ENCODE data around the gene TMBIM4.

The TMBIM4 gene

DNA sequence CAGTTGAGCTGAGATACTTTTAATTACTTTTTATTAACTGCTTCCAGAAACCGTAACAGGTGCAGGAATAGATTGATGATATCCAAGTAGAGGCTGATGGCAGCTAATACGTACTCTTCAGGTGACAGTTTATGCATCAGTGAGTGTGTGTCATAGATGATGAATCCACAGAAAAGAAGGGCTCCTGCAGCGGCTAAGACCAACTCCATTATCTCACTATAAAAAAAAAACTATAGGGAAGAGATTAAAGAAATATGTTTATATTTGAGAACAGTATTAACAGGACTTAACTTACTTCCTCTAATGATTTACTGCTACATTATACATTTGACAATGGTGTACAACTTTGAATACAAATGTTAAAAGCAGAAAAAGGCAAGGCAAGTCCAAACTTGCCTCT, 31.9 kb downstream of the TMBIM4 start:
- DNase-seq: no peak

DNA sequence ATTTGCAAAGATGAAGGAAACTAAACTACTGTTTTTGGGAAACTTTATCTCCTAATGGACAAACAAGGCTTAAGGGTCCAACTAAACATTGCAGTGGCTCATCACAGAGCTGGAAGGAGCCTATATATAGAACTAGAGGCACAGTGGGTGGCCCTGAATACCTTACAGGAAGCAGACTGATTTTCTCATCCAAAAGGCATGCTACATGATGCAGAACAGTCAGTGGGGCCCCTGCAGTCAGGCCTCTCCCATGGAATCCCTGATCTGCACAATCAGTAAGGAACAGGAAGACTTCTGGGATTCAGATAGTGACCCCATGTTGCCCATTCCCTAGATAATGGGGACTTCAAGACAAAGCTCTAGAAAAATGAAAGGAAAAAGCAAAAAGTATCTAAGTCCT, 37.4 kb downstream of the TMBIM4 start:
- no peak for DNase-seq

DNA sequence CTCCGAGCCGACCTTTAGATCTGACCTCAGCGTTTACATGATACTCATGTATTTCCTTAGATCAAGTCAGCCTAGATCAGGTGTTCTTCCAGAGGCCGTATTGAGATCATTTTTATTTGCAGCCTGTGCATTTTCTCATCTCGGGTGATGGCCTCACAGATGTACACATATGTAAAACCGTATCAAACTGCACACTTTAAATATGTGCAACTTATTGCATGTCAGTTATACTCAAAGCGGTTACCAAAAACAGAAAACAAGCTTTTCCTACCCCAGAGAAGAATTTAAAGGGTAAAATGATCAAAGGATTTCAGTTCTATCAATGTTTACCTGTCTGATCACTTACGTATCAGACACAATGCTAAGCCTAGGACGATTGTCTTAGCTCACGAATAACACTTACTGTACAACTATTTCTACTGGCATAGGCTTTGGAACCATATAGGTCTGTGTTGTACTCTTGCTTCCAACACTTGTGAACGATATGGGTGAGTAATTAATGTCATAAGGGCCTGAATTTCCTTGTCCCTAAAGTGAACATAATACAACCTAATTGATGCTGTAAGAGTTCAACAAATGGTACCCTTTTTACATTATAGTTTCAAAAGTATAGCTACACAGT, 38.6 kb downstream of the TMBIM4 start:
- DNase-seq: peak; percentile 7

DNA sequence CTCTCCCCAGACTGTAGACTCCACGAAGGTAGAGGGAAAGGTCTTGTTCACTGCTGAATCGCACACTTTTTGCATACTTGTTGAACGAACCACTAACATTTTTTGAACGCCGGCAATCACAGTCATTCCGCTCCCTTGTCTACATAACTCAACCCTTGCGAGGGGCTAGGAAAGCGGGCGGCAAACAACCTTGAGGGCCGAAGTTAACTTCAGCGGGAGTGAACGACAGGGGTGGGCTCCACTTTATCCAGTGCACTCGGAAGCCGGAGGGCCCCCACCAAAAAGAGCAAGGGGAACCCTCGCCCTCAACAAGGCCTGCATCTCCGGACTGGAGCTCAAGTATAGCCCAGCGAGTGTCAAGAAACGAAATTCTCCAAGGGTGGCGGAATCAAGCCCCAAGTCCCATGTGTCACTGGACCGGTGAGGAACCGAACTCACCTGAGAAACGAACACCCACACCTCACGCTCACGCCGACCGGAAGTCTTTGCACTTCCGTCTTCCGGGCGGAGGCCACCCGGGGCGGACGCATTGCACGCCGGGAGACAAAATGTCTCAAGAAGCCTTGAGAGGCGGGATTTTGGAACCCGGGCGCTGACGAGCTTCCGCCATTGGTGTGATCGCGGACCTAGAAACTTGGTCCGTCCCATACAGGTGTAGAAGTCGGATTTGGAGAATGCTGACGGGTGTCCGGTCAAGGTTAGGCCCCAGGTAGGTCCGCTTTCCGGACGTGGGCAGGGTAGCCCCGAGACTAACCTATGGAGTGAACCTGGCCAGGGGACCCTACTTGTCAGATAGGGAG, 39.3 kb downstream of the TMBIM4 start, which contains the start of gene LLPH:
Gene LLPH (minus strand): TSS at position 484 of the 800 bp plus-strand sequence. CDS start 1,644 bp downstream, outside the sequence.
- peak; percentile 94 for DNase-seq

DNA sequence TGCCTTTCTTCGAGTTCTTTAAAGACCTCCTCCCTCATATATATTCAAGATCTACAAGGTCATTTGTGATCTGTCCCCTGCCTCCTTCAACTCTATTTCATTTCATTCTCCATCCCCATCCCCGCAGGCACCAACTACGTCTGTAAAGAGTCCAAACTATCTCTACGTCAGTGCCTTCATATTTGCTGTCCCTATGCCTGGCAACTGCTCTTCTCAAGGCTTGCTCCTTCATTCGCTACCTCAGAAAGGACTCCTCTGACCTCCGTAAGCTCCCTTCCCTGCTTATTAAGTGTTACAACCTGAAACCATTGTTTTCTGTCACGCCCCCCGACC, 39.9 kb downstream of the TMBIM4 start:
- DNase-seq: no peak

DNA sequence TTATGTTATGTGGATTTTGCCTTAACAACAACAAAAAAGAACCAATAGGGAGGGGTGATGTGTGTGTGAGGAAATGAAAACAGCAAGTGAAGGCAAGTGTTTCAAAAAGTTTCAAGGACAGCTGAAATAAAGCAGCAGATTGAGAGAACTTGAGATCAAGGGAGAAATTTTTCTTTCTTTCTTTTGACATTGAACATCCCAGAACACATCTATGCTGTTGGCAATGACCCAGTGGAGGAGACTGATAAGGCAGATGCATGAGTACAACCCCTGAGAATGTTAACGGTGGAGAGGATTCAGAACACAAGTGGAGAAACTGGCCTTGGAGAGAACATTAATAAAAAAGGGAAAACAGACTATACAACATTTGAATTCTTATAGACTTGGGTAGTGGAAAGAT, 42.1 kb downstream of the TMBIM4 start:
- no peak for DNase-seq

DNA sequence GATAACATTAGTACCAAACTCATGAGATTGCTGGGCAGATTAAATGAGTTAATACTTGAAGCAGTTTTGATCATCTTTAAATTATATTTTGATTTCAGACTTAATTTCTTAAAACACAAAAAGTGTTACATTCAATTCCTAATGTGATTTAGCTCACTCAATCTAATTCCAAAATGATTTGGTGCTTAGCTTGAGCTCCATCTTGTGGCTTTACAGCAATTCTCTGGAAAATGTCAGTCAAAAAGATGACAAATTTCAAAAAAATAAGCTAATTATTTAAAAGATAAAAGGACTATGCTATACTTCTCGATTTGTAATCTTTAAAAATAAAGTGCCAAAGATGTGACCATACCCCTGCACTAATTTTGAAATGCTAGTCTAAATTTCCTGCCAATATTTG, 49.3 kb downstream of the TMBIM4 start:
- no peak for DNase-seq

DNA sequence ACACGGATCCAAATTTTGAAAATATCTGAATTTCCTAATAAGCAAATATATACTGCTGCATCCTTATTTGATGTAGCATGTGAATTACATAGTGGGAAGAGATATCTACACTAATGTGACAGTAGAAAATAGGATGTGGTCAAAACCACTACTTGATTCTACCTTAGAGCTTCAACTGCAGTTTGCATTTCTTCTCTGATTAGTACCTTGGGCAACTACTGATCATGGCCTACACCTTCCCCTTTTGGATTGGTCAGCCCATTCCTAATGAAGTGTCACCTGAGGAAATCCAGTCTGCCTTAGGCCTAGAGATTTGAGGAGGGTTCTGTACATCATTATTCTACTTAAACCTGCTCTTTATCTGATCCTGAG, 49.9 kb downstream of the TMBIM4 start:
- no peak for DNase-seq

DNA sequence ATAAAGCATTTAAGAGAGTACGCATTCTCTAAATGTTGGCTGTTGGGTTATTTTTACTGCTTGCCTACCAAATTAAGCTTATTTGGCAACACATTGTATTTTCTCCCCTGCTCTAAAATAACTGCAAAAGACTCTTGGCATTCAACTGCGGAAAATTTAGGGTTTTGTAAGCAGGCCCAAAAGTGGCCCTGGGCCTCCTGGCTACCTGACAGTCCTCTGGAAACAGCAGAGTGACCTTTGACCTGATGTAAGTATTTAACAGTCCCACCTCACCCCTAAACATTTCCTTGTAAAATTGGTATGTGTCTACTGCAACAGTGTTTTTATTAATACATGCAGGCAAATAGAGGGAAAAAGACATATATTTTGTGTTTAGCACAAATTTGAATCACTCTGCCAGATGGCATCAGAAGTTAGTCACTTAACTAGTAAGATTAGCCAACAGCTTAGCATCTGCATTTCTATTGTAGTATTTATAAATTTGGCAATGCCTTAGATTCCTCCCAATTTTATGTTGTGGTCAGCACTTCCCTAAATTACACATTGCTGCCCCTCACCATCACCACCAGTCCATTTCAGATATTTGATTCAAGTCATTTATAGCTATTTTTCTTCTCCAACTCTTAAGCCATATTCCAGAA, 50.4 kb downstream of the TMBIM4 start:
- no peak for DNase-seq

DNA sequence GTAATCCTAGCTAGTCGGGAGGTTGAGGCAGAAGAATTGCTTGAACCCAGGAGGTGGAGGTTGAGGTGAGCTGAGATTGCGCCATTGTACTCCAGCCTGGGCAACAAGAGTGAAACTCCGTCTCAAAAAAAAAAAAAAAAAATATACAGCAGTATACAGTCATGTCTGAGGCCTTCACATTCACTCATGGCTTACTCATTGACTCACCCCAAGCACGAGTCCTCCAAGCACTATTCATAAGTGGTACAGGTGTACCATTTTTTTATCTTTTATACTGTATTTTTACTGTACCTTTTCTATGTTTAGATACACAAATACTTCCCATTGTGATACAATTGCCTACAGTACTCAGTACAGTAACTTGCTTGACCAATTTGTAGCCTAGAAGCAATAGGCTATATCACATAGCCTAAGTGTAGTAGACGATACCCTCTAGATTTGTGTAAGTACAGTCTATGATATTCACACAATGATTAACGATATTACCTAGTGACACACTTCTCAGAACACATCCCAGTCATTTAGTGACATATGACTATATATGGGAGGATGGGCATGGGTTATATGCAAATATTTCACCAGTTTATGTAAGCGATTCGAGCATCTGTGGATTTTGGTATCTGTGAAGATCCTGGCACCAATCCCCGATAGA, 51.4 kb downstream of the TMBIM4 start:
- DNase-seq: no peak

DNA sequence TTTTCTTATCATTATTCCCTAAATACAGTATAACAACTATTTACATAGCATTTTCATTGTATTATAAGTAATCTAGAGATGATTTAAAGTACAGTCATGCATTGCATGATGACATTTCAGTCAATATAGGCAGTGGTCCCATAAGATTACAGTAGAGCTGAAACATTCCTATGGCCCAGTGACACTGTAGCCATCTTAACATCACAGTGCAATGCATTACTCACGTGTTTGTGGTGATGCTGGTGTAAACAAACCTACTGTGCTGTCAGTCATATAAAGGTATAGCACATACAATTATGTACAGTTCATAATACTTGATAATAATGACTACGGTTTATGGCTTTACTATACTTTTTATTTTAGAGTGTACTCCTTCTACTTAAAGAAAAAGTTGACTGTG, 52.6 kb downstream of the TMBIM4 start:
- no peak for DNase-seq

DNA sequence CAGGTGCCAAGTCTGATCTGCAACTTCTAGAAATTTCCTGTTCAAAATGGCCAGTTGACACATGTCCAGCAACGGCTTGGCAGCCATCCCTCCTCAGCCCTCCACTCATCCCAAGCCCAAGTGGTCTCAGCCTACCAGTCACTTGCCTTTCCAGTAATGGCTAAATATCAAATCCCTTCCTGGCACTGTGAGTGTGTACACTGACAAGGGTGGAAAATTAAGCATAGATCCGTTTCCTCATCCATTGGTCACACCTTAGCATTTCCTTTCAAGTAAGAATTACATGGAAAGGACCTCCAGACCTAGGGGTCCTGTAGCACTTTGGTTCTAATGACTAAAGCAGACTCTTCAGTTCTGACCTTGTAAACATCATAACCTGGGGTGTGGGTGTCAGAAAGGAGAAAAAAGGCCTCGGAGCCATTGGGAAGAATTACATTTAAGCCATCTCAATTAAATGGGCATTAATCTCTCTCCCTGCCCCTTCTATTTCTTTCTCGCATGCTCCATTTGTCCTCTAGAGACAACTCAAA, 54.7 kb downstream of the TMBIM4 start:
- DNase-seq: no peak

DNA sequence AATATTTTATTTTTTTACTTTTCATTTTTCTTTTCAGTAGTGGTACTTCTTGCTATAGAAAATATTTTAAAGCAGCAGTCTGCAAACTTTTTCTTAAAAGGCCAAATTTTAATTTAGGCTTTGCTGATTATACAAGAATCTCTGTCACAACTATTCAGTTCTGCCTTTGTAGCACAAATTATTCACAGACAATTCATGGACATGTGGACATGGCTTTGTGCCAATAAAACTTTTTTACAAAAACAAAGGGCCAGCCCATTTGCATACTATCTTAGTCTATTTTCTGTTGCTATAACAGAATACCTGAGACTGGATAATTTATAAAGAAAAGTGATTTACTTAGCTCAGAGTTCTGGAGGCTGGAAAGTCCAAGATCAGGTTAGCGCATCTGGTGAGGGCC, 56.3 kb downstream of the TMBIM4 start:
- no peak for DNase-seq

DNA sequence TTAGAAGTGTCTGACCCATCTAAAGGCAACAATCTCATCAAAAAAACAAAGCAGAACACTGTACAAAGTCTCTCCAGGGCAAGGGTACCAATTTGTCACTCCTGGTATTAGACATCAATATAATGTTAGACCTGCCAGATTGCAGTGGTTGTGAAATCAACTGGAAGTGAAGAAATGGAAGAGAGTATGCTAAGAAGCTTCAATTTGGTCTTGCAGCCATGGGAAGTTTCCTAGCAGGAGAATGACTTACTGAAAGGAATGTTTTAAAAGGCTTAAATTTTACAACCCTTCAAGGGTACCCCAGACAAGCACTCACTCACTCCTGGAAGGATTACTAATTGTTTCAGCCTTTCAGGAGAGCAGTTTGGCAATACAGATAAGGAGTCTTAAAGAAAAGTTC, 58.2 kb downstream of the TMBIM4 start:
- no peak for DNase-seq

DNA sequence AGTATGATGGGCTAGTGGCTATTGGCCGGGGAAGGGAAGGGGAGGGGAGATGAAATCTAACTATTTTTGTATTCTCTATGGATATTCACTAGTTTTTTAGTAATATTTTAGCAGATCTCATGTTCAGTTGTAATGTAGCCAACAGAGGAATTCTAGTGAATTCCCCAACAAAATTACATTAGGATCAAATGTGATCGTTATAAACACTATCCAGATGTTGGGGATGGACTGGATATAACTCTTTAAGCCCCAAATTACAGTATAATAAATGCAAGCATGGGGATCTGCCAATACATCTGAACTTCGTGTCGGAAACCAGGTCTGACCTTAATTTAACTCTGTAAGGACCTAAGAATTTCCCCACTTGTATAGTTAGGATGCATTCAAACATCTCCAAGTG, 60.7 kb downstream of the TMBIM4 start:
- DNase-seq: no peak

DNA sequence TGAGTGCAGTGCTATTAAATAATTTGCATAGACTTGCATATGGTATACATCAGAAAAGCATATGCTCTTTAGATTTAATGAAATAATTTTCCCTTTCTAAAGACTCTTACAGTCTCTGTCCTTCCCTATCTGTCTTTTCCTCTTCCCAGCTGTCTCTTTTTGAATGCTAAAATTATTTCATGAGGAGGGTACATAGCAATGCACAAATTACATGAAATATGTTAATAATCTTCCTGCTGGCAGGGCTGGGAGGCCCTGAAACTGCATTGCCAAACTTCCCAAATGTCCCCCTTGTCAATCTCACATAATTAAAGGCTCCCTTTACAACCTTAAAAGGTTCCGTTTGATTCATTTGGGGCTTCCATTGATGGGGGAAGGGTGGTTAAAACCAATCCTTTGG, 61.4 kb downstream of the TMBIM4 start:
- no peak for DNase-seq

DNA sequence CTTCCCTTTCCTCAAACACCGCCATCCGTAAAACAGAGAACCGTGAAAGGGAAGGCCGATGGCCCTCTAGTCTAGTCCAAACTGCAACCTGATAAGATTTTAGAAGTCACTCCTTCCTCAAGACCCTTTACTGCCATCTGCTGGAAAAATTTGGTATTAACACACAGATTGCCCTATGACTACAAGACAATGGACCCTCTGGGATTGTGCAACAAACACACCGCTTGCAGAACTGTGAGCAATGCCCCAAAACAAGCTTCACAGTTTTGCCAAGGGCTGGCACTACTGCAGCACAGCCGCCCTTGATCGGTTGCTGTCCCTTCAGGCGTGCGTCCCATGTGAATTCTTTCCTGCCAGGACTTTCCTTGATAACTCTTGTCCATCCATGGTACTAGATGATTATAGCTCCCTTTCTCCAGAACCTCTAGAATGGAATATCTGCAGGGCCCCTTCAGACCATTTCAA, 62.3 kb downstream of the TMBIM4 start:
- peak; percentile 86 for DNase-seq

DNA sequence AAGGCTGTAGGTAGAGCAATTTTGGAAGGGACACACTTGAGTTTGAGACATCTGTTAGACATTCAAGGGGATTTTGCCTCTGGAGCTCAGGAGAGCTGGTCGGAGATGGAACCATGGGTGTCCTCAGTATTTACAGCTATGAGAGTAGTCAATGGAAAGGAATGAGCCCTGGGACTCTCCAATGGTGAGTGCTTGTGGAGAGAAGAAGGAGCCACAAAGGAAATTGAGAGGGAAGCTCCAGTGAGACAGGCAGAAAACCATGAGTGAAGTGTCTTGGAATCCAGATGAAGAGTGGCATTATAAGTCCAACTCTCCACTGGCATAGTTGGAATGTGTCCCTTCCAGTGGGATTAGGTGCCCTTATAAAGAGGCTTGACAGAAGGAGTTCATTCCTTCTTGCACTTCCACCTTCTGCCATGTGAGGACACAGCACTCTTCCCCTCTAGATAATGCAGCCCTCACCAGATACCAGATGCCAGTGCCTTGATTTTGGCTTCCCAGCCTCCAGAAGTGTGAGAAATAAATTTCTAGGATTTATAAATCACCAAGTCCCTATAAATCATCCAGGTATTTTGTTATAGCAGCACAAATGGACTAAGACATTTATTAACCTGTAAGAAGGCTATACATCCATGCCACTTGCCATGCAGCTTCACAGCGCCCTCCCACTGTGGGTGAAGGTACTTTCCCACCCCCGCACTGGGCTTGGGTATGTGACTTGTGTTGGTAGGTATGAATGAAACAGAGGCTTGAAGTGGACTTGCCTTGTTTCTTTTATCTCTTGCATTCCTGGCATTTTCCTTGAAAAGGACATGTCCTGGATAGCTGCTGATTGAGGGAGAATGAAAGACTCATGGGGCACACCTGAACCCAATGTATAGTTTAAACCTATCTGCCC, 66.5 kb downstream of the TMBIM4 start:
- no peak for DNase-seq

DNA sequence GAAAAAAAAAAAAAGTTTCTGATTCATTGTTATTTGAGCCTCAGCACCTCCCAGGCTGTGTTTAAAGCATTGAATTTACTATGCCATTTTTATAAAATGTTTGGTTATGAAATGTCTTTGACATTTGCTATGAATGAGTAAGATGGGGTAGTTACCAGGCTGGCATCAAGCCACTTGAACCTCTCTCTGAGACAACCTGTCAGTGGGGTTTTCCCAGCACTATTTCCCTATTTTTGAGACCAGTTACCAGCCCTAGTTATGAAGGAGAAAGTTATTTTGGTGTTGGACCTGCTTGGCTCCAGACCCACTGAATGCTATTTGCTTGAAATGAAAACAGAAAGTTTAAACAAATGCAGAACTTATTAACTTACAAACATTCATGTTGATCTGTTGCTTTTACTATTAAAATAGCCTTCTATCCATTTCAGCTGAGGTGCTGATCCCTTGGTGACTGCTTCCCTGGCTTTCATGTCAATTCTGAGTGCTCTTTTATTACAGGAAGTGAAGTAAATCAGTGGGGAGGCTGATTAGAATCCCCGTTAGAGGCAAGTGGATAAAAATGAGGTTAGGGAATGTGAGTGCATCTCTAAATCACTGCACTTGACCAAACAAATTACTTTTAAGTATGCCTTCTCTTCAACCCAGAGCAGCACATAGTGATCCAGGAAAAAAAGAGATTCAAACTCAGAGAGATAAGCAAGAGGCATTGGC, 77.1 kb downstream of the TMBIM4 start:
- DNase-seq: no peak

DNA sequence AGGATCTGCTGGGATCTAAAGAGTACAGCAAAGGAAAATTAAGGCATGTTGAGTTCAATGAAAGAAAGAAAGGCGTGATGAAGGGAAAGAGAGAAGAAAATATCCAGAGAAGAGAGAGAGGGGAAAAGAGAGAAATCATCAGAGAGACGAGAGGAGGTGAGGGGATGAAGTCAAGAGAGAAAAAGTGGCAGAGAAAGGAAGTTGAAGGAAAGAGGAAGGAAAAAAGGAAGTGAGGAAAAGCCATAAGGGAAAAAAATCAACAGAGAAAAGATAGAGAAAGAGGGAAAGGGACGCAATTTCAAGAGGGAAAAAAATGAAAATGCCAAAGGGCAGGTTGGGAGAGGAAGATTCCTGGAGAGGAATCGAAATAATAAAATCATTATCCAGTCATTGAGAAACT, 79.6 kb downstream of the TMBIM4 start:
- no peak for DNase-seq

DNA sequence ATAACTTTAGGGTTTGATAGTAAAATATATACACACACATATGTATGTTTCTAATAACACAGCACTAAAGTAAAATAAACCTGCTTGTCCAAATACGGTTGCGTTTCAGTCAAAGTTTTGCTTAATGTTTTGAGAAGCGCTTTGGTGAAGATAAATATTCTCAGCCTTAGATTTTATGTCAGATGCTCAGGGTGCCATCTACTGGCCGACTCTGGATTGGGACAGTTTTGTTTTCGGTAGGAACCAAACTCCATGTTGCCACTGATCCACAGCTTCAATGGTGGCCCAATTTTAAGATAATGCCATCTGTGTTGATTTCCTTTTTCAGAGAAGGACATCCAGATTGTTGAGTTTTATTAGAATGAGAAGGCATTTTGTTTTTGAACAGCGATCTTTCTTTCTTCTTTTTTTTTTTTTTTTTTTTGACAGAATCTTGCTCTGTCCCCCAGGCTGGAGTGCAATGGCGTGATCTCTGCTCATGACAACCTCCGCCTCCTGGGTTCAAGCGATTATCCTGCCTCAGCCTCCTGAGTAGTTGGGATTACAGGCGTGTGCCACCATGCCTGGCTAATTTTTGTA, 82.3 kb downstream of the TMBIM4 start:
- peak; percentile 56 for DNase-seq
